ENCODE data around the gene LINC01488.

DNA sequence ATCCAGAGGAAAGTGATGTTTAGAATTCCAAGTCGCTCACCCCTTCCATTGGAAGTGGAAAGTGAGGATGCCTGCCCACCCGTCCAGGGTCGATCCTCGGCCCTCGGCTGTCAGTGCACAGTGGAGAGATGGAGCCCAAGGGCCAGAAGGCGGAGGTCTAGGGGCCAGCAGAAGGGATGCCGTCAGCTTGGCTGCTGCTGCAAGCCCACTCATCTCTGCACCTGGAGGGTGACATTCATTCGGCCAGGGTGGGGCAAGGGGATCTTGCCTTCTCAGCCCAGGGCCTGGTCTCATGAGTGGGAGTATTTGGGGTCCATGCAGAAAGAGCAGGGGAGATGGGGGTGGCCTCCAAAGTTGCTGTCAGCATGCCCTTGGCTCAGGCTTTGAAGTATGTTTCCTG lies 30.7 kb downstream of the LINC01488 start:
- TF ChIP-seq POLR2A (IDR thresholded peaks at IDR 0.05) (no peak), POLR2AphosphoS5 (IDR thresholded peaks at IDR 0.05) (no peak)
- TF ChIP-seq, protein P1, sequence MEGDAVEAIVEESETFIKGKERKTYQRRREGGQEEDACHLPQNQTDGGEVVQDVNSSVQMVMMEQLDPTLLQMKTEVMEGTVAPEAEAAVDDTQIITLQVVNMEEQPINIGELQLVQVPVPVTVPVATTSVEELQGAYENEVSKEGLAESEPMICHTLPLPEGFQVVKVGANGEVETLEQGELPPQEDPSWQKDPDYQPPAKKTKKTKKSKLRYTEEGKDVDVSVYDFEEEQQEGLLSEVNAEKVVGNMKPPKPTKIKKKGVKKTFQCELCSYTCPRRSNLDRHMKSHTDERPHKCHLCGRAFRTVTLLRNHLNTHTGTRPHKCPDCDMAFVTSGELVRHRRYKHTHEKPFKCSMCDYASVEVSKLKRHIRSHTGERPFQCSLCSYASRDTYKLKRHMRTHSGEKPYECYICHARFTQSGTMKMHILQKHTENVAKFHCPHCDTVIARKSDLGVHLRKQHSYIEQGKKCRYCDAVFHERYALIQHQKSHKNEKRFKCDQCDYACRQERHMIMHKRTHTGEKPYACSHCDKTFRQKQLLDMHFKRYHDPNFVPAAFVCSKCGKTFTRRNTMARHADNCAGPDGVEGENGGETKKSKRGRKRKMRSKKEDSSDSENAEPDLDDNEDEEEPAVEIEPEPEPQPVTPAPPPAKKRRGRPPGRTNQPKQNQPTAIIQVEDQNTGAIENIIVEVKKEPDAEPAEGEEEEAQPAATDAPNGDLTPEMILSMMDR (IDR thresholded peaks at IDR 0.05), result no peak

All from sigmoid colon (tissue), 4 donors.